Stimulated activated naive B cell treated with anti-CD40 and anti-IgM and Interleukin-4, amounts not matched to agents 10 μg/mL and 1 μg/mL and 100 μg/mL, for 72 hours (primary cell): ENCODE measurements around the gene KCTD10.
"Not testable (repeated sequence)": the region's sequence is repeated elsewhere in the genome, so short reads cannot be mapped to it uniquely, and the experiment has no call there.

Experiments
- ATAC-seq, 2 donors: fragments of 150-1000 bp; cut with Tn5 transposase; replicated peaks; 2 replicates each; pipeline ENCODE4 v1.10.0; 2021; ENCODE audit warnings: moderate library complexity in 1 of 2
- DNase-seq: peaks from one replicate; pipeline ENCODE4 v3.0.0; 2021
- H3K27ac Mint-ChIP-seq: one replicate; pipeline ENCODE4 v1.8.0; 2022; ENCODE audit warnings: mild to moderate bottlenecking, mixed read lengths
- H3K27me3 Mint-ChIP-seq, 2 donors: one replicate each; pipeline ENCODE4 v1.8.0; 2022; ENCODE audit warnings: mixed read lengths in 2 of 2
- H3K36me3 Mint-ChIP-seq, 2 donors: one replicate each; pipeline ENCODE4 v1.8.0; 2022; ENCODE audit warnings: mixed read lengths in 2 of 2, mild to moderate bottlenecking in 1 of 2
- H3K4me1 Mint-ChIP-seq, 2 donors: one replicate each; pipeline ENCODE4 v1.8.0; 2022; ENCODE audit warnings: mixed read lengths in 2 of 2, mild to moderate bottlenecking in 1 of 2
- H3K4me3 Mint-ChIP-seq, 2 donors: one replicate each; pipeline ENCODE4 v1.8.0; 2022; ENCODE audit warnings: mild to moderate bottlenecking in 2 of 2, mixed read lengths in 2 of 2, moderate library complexity in 1 of 2
- H3K9me3 Mint-ChIP-seq, 2 donors: one replicate each; pipeline ENCODE4 v1.8.0; 2022; ENCODE audit warnings: mixed read lengths in 2 of 2, mild to moderate bottlenecking in 1 of 2

Gene KCTD10

GRCh38 chr12:109421355-109422087 is 55.6 kb downstream of the KCTD10 start:
- DNase-seq (no peak), ATAC-seq (no peak)
- Mint-ChIP-seq H3K27me3 (peaks cover 28 to 42% of the 10 kb centered on the region in 2 donors), H3K9me3 (peaks cover 4 to 5% of the 10 kb centered on the region in 2 donors), H3K27ac (no peak overlapping the region), H3K36me3 (peaks cover 0 to 2% of the 10 kb centered on the region in 2 donors), H3K4me1 (no peaks in the 10 kb centered on the region), H3K4me3 (no peak overlapping the region)

- H3K27me3 Mint-ChIP-seq = peaks cover 17 to 29% of the 10 kb centered on the region in 2 donors
- peaks cover 0 to 2% of the 10 kb centered on the region in 2 donors for H3K36me3 Mint-ChIP-seq
- peaks cover 4% of the 10 kb centered on the region in 2 donors for H3K9me3 Mint-ChIP-seq
Measured at GRCh38 chr12:109418848-109419480, 58.1 kb downstream of the KCTD10 start.

GRCh38 chr12:109406147-109406546 is 71.0 kb downstream of the KCTD10 start:
- H3K9me3 Mint-ChIP-seq, ATAC-seq, H3K36me3 Mint-ChIP-seq, DNase-seq, H3K4me3 Mint-ChIP-seq, H3K4me1 Mint-ChIP-seq, H3K27ac Mint-ChIP-seq: not testable (repeated sequence)
- H3K27me3 Mint-ChIP-seq = peaks cover 21 to 24% of the 10 kb centered on the region in 2 donors

More at GRCh38 chr12:109418848-109419480, 58.1 kb downstream of the KCTD10 start:
- ATAC-seq = no peak
- DNase-seq = no peak
- Mint-ChIP-seq H3K4me3 (no peak overlapping the region), H3K27ac (no peak overlapping the region), H3K4me1 (no peaks in the 10 kb centered on the region)

- H3K9me3 Mint-ChIP-seq = not testable (repeated sequence)
Measured at GRCh38 chr12:109404841-109405240, 72.3 kb downstream of the KCTD10 start.

More at GRCh38 chr12:109404841-109405240, 72.3 kb downstream of the KCTD10 start:
- H3K27ac Mint-ChIP-seq, H3K4me3 Mint-ChIP-seq, DNase-seq, H3K4me1 Mint-ChIP-seq, H3K36me3 Mint-ChIP-seq, ATAC-seq: not testable (repeated sequence)
- peaks cover 24 to 26% of the 10 kb centered on the region in 2 donors for H3K27me3 Mint-ChIP-seq
